ENCODE measurements around the gene ITGAE.

DNA sequence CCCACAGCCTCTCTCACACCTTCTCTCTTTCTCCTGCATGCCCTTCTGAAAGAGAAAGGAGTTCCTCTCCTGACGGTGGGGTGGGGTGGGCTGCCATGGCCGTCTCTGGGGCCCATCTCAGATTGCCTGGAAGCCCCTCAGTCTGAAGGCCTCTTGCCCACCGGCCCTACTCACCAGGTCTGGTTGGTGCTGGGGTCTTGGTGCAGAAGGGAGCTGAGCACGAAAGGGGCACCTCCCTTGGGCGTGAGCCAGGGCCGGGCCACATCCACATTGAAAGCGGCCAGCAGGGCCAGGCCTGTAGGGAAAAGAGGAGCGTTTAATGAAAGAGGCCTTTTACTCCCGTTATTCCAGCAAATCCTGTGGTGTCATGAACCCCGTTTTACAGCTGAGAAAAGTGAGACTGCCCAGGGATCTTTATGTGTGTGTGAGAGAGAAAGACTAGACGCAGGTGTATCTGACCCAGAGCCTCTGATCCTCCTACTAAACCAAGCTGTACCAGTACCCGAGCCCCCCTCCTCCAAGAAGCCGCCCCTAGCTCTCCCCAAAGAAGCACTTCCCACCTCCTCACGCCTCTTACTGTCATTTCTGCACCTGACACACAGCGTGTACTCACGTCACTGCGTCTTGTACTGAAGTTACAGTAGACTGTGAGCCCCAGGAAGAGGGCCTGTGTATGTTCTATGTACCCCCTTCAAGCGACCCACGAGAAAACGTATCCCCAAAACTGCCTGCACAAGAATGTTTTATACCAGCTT, 23.4 kb downstream of the ITGAE start:
- TF ChIP-seq POLR2A (IDR thresholded peaks at IDR 0.05), result no peak
- TF ChIP-seq, protein P1, sequence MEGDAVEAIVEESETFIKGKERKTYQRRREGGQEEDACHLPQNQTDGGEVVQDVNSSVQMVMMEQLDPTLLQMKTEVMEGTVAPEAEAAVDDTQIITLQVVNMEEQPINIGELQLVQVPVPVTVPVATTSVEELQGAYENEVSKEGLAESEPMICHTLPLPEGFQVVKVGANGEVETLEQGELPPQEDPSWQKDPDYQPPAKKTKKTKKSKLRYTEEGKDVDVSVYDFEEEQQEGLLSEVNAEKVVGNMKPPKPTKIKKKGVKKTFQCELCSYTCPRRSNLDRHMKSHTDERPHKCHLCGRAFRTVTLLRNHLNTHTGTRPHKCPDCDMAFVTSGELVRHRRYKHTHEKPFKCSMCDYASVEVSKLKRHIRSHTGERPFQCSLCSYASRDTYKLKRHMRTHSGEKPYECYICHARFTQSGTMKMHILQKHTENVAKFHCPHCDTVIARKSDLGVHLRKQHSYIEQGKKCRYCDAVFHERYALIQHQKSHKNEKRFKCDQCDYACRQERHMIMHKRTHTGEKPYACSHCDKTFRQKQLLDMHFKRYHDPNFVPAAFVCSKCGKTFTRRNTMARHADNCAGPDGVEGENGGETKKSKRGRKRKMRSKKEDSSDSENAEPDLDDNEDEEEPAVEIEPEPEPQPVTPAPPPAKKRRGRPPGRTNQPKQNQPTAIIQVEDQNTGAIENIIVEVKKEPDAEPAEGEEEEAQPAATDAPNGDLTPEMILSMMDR (IDR thresholded peaks at IDR 0.05), result no peak
